NCI-H2107 (cell line): ENCODE data around the gene NSD2.
"Not testable (repeated sequence)": the region's sequence is repeated elsewhere in the genome, so short reads cannot be mapped to it uniquely, and the experiment has no call there.

ENCODE experiments used
- DNase-seq: peaks from one replicate; lab custom pipeline; 2025; lab: John Stamatoyannopoulos, UW

The NSD2 gene

GRCh38 chr4:1842339-1842895, 28.8 kb upstream of the NSD2 start:
- DNase-seq: no peak

- DNase-seq: no peak
These were observed 28.2 kb upstream of the NSD2 start for GRCh38 chr4:1842993-1843448.

GRCh38 chr4:1843852-1844251, 27.3 kb upstream of the NSD2 start:
- DNase-seq: no peak

- not testable (repeated sequence) for DNase-seq
These were observed 26.6 kb upstream of the NSD2 start for GRCh38 chr4:1844618-1845017.

- DNase-seq: no peak
These were observed 24.6 kb upstream of the NSD2 start for GRCh38 chr4:1846580-1846979.

GRCh38 chr4:1850276-1850675, 20.9 kb upstream of the NSD2 start:
- DNase-seq: no peak

- DNase-seq: no peak
These were observed 20.0 kb upstream of the NSD2 start for GRCh38 chr4:1851160-1851559.

- no peak for DNase-seq
These were observed 19.4 kb upstream of the NSD2 start for GRCh38 chr4:1851575-1852410.

- no peak for DNase-seq
These were observed 18.1 kb upstream of the NSD2 start for GRCh38 chr4:1852904-1853623.

- DNase-seq: no peak
These were observed 16.4 kb upstream of the NSD2 start for GRCh38 chr4:1854752-1855151.

- DNase-seq: no peak
These were observed 15.7 kb upstream of the NSD2 start for GRCh38 chr4:1855333-1856070.

GRCh38 chr4:1856071-1856942, 14.9 kb upstream of the NSD2 start, which contains the start of gene LETM1:
Gene LETM1, minus strand, starts transcription at chr4:1856156. Its CDS starts 206 bp downstream, at chr4:1855950.
- DNase-seq: peak; percentile 78

GRCh38 chr4:1856943-1857699, 14.1 kb upstream of the NSD2 start:
- no peak for DNase-seq

GRCh38 chr4:1857931-1858330, 13.3 kb upstream of the NSD2 start:
- no peak for DNase-seq

GRCh38 chr4:1859389-1859753, 11.8 kb upstream of the NSD2 start:
- DNase-seq: no peak

- DNase-seq: no peak
These were observed 8.9 kb upstream of the NSD2 start for GRCh38 chr4:1862055-1862911.

- no peak for DNase-seq
These were observed 8.3 kb upstream of the NSD2 start for GRCh38 chr4:1862961-1863296.

- no peak for DNase-seq
These were observed 7.7 kb upstream of the NSD2 start for GRCh38 chr4:1863297-1864033.
